Ovary (tissue), 9 donors: Measurements from ENCODE around the gene CMTM1. TPM values are rescaled to one million over a fixed set of nuclear protein-coding genes. Genes with fewer than 3 reads are reported as not detected.
"Not testable (repeated sequence)": the region's sequence is repeated elsewhere in the genome, so short reads cannot be mapped to it uniquely, and the experiment has no call there.

Experiments used
- DNase-seq, 5 donors: peaks; one replicate each; pipeline ENCODE4 v3.0.0-alpha.2; 2019 to 2020
- H3K27ac ChIP-seq, 2 donors: fragments of 200-600 bp; one replicate each; pipeline versions ENCODE4 v1.5.1 to v1.8.0; 2019 to 2022
- H3K27me3 ChIP-seq: fragments of 200-600 bp; one replicate; pipeline ENCODE4 v1.8.0; 2022
- H3K36me3 ChIP-seq: fragments of 200-600 bp; sonication (generic); one replicate; pipeline ENCODE4 v1.5.1; 2019
- H3K4me1 ChIP-seq: one replicate; pipeline ENCODE4 v1.8.1; 2013; ENCODE audit warnings: mild to moderate bottlenecking, moderate library complexity; ENCODE audit not compliant: insufficient read depth
- H3K4me3 ChIP-seq: fragments of 200-600 bp; sonication (generic); one replicate; pipeline ENCODE4 v1.5.1; 2017
- H3K9me3 ChIP-seq, 2 donors: fragments of 200-600 bp in 1 of 2; sonication (generic) in 1 of 2; one replicate each; pipeline versions ENCODE4 v1.5.1 to v1.8.1; 2013 to 2019; ENCODE audit warnings: mild to moderate bottlenecking in 1 of 2, moderate library complexity in 1 of 2
- CTCF ChIP-seq, 3 donors: fragments of 450-650 bp in 2 of 3; fragments of 200-600 bp in 1 of 3; IDR thresholded peaks; one replicate each; pipeline versions ENCODE4 v1.5.1 to v1.8.0; 2016 to 2022; ENCODE audit warnings: antibody characterized with exemption in 3 of 3, mild to moderate bottlenecking in 1 of 3
- EP300 ChIP-seq: sonication (generic); formaldehyde crosslinking; IDR thresholded peaks from one replicate; pipeline ENCODE4 v1.6.1; 2017; ENCODE audit warnings: antibody characterized with exemption
- POLR2A ChIP-seq: fragments of 450-650 bp; IDR thresholded peaks from one replicate; pipeline ENCODE4 v1.6.1; 2017; ENCODE audit warnings: antibody characterized with exemption, mild to moderate bottlenecking, moderate library complexity
- WGBS, 3 donors: extraction: QIAGEN DNeasy Blood & Tissue Kit in 1 of 3; methylation state at CpG; one replicate each; pipeline versions ENCODE4 v1.1.5 to v1.1.7; 2013 to 2017; 5-methylcytosine and 5-hydroxymethylcytosine counted together
- intact Hi-C, 4 donors: fragments of 100-400 bp; cut with DNase I; formaldehyde crosslinking; loops; one replicate each; pipeline versions ENCODE4 v1.11.0 to v1.15.1; 2022 to 2023
- polyA plus RNA-seq, 2 donors: library from polyadenylated mRNA; stranded (reverse); fragments of 200-250 nt in 1 of 2; fragments of 350-450 nt in 1 of 2; fragmentation: Illumina TruSeq in 1 of 2; extraction: RNeasy Lipid Tissue Mini Kit (QIAGEN cat#74804) in 1 of 2; gene quantifications; one replicate each; pipeline ENCODE4 v1.2.3, GENCODE V29; 2013 to 2014
- total RNA-seq, 7 donors: library from RNA; depleted of rRNA in 2 of 7; stranded (reverse); fragments of >200 nt in 2 of 7; fragmentation: NEBNext Ultra II Directional in 3 of 7; extraction: Animal tissue kit (Norgen Biotek cat#: 25700) in 3 of 7; gene quantifications; one replicate each; pipeline versions ENCODE4 v1.1.0 to v1.2.4, GENCODE V29; 2016 to 2023
- donor health status: DM: no; HTN: no; CAD: no; lungs with moderate emphysema.
- donor health status: DM: no; HTN: no; CAD: no.
- donor health status: Bipolar disorder and iron deficiency.
- donor health status: DM: yes; HTN: yes; CAD: no.
- donor health status: DM: no; HTN: no; CAD: no.
- donor health status: DM: yes; HTN: yes; CAD: no.

The CMTM1 gene
- total and polyA plus RNA-seq, 9 donors: 0.22 to 7.1 (median 3.6) TPM

DNA sequence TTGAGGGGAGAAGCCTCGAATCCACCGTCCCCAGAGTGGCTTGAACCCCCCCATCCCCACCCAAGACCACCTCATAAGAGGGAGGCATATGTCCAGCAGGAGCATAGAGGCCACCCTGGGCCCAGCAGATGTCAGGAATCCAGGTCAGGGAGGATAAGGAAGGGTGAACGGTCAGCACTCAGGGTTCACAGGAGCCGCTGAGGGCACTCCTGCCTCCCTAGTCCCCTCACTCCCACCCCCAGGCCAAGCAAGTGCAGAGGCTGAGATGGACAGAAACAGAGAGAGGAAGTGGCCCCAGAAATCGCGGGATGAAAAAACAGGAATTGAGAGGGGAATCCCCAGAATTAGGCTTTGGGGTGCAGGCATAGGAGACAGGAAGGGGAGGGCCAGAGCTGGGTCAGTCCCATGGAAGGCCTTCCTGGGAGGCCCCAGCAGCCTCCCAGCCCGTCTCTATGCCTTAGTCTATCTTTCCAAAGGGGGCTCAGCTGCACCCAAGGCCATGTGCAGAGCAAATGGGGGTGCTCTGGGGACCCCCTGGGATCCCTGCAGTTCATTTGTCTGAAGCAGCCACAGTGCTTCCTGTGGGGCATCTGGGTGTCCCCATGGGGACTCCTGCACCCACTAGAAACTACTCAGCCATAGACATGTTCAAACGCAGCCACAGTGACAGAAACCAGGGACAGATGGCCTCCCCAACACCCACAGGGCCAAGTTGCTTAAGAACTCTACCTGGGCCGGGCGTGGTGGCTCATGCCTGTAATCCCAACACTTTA, 39.9 kb downstream of the CMTM1 start:
- intact Hi-C loops: loop anchor here in 3 of 4 donors (2.0 to 10.0 kb wide), 7 partner anchors 51 to 259 kb away; partner anchors contain the start of genes CKLF (in 1 of the 3) and TK2 (in 1 of the 3)
- Histone ChIP-seq H3K36me3 (no peaks in the 10 kb centered on the region), H3K27me3 (no peaks in the 10 kb centered on the region), H3K4me3 (peak overlapping the region; percentile 90), H3K9me3 (no peaks in the 10 kb centered on the region), H3K27ac (peak overlapping the region in 1 of 2 donors; percentile 78), H3K4me1 (peaks cover 6% of the 10 kb centered on the region)
- 68 to 75% (median 72%) methylated on average over 10 of the region's 10 CpGs for WGBS, 3 donors
- TF ChIP-seq POLR2A: no peak
- no peak for TF ChIP-seq EP300
- no peak for TF ChIP-seq CTCF (IDR thresholded peaks at IDR 0.05)
- DNase-seq: no peak

DNA sequence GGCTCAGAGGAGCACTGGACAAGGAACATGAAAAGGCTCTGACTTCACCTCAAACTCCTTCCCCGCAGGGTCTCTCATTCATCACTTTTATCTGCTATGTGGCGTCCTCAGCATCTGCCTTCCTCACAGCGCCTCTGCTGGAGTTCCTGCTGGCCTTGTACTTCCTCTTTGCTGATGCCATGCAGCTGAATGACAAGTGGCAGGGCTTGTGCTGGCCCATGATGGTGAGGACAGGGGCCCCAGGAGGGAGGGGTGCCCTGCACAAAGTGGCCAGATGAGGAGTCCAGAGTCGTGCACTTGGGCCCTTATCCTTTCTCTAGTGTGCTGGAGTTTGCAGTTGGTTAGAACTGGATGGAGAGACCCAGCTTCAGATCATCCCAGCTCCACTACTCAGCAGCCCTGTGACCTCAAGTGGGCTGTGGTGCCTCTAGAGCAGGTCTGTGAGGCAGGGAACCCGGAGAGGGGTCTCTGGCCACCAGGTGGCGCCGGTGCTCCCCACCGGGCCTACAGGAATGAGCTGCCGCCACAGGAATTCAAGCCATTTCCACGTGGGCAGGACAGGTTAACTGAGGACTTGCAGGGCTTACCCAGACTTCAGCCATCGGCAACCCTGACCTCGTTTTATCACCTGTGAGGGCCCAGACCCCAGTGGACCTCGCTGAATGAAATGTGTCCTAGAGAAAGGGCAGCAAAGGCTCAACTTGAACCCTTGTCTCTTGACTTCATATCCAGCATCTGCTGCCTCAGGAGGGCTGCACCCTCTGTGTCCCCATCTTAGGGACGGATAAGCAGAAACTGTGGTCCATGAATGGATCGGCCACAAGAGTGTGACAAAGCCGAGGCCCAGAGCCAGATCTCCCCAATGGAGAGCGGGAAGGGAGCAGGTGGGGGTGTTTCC, 42.3 kb downstream of the CMTM1 start:
- H3K4me3 ChIP-seq: no peak overlapping the region
- DNase-seq: peak; percentile 85 to 93 (median 89)
- H3K36me3 ChIP-seq: no peaks in the 10 kb centered on the region
- no peak overlapping the region for H3K27ac ChIP-seq
- 28 to 32% (median 29%) methylated on average over 17 of the region's 17 CpGs for WGBS, 3 donors
- no peaks in the 10 kb centered on the region for H3K9me3 ChIP-seq
- intact Hi-C loops: loop anchor here in 3 of 4 donors (5.0 to 10.0 kb wide), 6 partner anchors 54 to 256 kb away; partner anchors contain the start of genes CKLF (in 1 of the 3) and TK2 (in 1 of the 3)
- peaks cover 4% of the 10 kb centered on the region for H3K4me1 ChIP-seq
- TF ChIP-seq POLR2A (no peak), CTCF (IDR thresholded peaks at IDR 0.05) (peak; percentile 74 to 89 (median 80)), EP300 (no peak)
- H3K27me3 ChIP-seq: no peaks in the 10 kb centered on the region

- H3K27ac ChIP-seq: no peak overlapping the region
- 75 to 85% (median 79%) methylated on average over 12 of the region's 12 CpGs for WGBS, 3 donors
- intact Hi-C loops: loop anchor here in 3 of 4 donors (5.0 to 10.0 kb wide), 6 partner anchors 54 to 256 kb away; partner anchors contain the start of genes CKLF (in 1 of the 3) and TK2 (in 1 of the 3)
- no peaks in the 10 kb centered on the region for H3K36me3 ChIP-seq
- DNase-seq: peak in 1 of 5 donors; percentile 35
- TF ChIP-seq POLR2A (no peak), CTCF (IDR thresholded peaks at IDR 0.05) (no peak), EP300 (no peak)
- H3K4me1 ChIP-seq: peaks cover 3% of the 10 kb centered on the region
- no peak overlapping the region for H3K4me3 ChIP-seq
- no peaks in the 10 kb centered on the region for H3K27me3 ChIP-seq
- no peaks in the 10 kb centered on the region for H3K9me3 ChIP-seq
Measured at GRCh38 chr16:66609139-66609510, 42.9 kb downstream of the CMTM1 start.

DNA sequence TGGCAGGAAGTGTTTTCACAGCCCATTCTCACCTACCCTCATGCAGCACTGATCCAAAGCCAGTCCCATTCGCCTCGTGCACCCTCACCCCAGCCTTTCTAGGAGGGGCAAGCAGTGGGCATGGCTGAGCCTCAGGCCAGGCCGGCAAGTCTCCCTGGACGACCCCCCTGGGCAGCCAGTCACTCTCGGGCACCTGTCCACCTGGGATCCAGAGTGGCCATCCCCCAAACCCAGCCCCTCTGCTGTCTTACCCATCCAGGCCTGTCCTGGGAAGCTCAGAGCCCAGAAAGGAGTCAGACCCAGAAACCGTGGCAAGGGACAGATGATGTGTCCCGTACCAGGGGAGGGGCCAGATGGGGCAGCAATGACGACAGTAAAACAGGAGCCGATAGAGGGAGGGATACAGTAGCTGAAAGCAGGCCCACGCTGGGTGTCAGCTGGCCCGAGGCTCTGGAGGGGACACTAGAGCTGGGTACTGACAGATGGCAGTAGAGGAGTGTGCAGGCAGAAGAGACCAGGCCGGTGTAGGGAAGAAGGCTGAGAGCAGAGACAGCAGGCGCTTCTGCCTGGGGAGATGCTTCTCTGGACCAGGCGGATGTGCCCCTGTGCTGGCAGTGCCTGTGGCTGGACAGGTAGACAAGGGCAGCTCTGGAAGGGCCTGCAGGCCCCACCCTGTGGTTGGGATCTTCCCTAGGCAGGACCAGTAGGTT, 44.0 kb downstream of the CMTM1 start:
- Histone ChIP-seq H3K4me1 (peaks cover 3% of the 10 kb centered on the region), H3K27ac (no peak overlapping the region), H3K36me3 (no peaks in the 10 kb centered on the region), H3K4me3 (no peak overlapping the region), H3K27me3 (no peaks in the 10 kb centered on the region), H3K9me3 (no peaks in the 10 kb centered on the region)
- DNase-seq: no peak
- WGBS, 3 donors: 87 to 89% (median 89%) methylated on average over 14 of the region's 14 CpGs
- intact Hi-C loops: loop anchor here in 1 of 4 donors (5.0 kb wide), 1 partner anchor 257 kb away; no protein-coding TSS in a partner anchor
- TF ChIP-seq POLR2A (no peak), EP300 (no peak), CTCF (IDR thresholded peaks at IDR 0.05) (no peak)

DNA sequence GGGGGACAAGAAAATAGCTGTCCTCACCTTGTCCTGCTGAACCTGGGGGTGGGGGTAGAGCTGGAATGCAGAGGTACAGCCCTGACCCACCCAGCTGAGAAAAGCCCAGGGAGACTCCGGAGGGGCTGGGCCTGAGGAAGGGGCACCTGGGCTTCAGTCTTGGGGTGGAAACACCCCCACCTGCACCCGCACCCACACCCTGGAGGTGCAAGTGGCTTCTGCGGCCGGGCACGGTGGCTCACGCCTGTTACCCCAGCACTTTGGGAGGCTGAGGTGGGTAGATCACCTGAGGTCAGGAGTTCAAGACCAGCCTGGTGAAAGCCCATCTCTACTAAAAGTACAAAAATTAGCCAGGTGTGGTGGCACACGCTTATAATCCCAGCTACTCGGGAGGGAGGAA, 45.7 kb downstream of the CMTM1 start:
- H3K27me3 ChIP-seq, H3K4me1 ChIP-seq, H3K4me3 ChIP-seq, H3K9me3 ChIP-seq, H3K27ac ChIP-seq, DNase-seq, H3K36me3 ChIP-seq: not testable (repeated sequence)
- WGBS, 3 donors: 91 to 92% (median 91%) methylated on average over 8 of the region's 8 CpGs
- intact Hi-C loops: loop anchor here in 1 of 4 donors (5.0 kb wide), 1 partner anchor 255 kb away; no protein-coding TSS in a partner anchor
